ENCODE measurements around the gene CCDC40. TPM values are rescaled to one million over a fixed set of nuclear protein-coding genes. Genes with fewer than 3 reads are reported as not detected.
A peak's percentile ranks its signal among the peaks of the same experiment; 100 is the strongest.
"Not testable (repeated sequence)": the region's sequence is repeated elsewhere in the genome, so short reads cannot be mapped to it uniquely, and the experiment has no call there.

CCDC40 gene
- total RNA-seq, 1 donor from 2014 or later, result 4.5 TPM

- DNase-seq, result no peak
These were observed 48.3 kb downstream of the CCDC40 start for GRCh38 chr17:80084773-80085172.

- DNase-seq, result no peak
These were observed 49.6 kb downstream of the CCDC40 start for GRCh38 chr17:80086081-80086480.

DNA sequence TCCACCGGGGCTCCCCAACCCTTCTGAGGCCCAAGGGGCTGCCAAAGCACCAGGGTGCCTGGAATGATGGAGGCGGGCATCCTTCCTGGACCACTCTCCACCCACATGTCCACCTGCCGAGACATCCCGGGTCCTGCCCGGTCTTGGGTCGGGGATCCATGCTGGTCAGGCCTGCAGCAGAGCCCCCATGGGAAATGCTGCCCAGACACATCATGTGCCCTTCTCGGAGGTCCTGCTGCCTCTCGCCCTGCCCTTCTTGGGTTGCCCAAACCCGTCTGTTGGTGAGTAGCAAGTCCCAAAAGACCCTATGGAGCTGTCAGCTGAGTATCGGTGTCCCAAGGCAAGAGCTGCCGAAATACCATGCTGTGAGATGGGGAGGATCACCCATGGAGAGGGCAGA, 50.2 kb downstream of the CCDC40 start:
- DNase-seq, result no peak

DNA sequence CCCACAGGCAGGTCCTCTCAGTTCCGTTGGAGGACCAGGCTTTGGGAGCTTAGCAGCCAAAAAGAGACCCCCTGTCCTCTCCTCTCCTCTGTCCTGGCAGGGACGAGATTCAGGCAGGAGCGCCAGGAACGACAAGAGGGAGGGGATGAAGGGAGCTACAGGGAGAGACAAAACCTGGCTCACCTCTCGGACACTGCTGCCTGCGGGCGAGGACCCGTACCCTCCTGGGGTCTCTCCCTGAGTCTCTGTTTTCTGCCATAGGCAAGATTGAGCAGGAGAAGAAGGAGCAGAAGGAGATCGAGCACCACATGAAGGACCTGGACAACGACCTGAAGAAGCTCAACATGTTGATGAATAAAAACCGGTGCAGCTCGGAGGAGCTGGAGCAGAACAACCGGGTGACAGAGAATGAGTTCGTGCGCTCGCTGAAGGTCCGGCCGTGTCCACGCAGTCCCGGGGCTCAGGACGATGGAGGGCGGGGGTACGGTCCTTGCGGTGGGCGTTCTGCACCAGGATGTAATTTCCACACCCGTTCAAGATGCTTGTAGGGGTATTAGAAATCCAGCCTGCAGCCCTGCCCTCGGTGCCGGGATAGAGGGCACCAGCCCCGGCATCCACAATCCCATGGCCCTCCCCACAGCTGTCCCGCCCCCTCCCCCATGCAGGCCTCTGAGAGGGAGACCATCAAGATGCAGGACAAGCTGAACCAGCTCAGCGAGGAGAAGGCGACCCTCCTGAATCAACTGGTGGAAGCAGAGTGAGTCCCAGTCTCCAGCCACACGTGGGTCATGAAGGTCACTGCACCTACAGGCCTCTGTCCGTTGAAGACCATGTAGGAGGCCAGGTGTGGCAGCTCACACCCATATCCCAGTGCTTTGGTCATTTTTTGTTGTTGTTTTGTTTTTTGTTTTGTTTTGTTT, 51.2 kb downstream of the CCDC40 start:
- DNase-seq, result no peak

DNA sequence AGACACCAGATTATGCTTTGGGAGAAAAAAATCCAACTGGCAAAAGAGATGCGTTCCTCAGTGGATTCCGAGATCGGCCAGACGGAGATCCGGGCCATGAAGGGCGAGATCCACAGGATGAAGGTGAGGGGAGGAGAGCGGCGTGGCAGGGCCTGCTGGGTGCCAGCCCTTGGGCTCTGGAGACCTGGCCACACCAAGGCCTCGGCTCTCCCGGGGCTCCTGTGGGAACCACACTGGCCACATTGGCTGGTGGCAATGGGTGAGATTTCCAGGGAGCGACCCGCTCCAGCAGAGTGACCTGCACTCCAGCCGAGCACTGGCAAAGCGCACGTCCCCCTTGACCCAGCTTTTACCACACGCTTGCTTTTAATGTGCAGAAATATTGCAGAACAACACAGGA, 53.3 kb downstream of the CCDC40 start:
- DNase-seq, result no peak

- DNase-seq, result not testable (repeated sequence)
These were observed 53.7 kb downstream of the CCDC40 start for GRCh38 chr17:80090164-80090563.

GRCh38 chr17:80091376-80091775, 54.9 kb downstream of the CCDC40 start:
- no peak for DNase-seq

GRCh38 chr17:80092959-80093358, 56.5 kb downstream of the CCDC40 start:
- no peak for DNase-seq

- DNase-seq, result no peak
These were observed 58.8 kb downstream of the CCDC40 start for GRCh38 chr17:80095038-80095843.

GRCh38 chr17:80095844-80096475, 59.5 kb downstream of the CCDC40 start:
- DNase-seq, result no peak

GRCh38 chr17:80096561-80097021, 60.1 kb downstream of the CCDC40 start:
- DNase-seq, result peak; percentile 88

GRCh38 chr17:80097127-80097621, 60.7 kb downstream of the CCDC40 start:
- DNase-seq, result peak; percentile 18

DNA sequence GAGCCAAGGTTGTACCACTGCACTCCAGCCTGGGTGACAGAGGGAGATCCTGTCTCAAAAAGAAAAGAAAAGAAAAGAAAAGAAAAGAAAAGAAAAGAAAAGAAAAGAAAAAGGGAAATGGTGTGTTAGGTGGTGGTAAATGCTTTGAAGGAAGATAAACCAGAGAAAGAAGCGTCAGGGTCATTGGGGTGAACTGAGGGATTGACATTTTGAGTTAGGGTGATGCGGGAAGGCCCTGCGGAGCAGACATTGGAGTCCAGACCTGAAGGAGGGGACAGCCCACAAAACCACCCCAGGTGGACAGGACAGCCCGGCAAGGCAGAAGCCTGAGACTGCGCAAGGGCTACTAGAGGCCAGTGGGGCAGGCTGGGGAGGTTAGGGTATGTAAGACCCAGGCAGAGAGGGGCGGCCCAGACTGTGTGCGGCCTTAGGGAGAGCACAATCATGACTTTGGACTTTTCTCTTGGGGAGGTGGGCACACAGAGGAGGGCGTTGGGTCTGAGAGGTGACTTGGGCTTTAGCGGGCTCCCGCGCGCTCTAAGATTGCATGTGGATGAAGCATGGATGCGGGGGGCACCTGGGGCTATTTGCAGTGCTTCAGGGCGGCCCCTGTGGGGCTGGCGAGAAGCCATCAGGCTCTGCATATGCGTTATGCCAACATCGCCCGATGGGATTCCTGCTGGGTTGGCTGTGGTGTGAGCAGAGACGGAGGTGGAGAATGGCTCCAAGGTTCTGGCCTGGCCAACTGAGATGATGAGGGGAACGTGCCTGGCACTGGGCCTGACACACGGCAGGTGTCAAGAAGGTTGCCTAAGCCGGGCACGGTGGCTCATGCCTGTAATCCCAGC, 61.6 kb downstream of the CCDC40 start:
- DNase-seq, result no peak

GRCh38 chr17:80099291-80100034, 63.0 kb downstream of the CCDC40 start:
- no peak for DNase-seq

- no peak for DNase-seq
These were observed 63.5 kb downstream of the CCDC40 start for GRCh38 chr17:80100035-80100323.

DNA sequence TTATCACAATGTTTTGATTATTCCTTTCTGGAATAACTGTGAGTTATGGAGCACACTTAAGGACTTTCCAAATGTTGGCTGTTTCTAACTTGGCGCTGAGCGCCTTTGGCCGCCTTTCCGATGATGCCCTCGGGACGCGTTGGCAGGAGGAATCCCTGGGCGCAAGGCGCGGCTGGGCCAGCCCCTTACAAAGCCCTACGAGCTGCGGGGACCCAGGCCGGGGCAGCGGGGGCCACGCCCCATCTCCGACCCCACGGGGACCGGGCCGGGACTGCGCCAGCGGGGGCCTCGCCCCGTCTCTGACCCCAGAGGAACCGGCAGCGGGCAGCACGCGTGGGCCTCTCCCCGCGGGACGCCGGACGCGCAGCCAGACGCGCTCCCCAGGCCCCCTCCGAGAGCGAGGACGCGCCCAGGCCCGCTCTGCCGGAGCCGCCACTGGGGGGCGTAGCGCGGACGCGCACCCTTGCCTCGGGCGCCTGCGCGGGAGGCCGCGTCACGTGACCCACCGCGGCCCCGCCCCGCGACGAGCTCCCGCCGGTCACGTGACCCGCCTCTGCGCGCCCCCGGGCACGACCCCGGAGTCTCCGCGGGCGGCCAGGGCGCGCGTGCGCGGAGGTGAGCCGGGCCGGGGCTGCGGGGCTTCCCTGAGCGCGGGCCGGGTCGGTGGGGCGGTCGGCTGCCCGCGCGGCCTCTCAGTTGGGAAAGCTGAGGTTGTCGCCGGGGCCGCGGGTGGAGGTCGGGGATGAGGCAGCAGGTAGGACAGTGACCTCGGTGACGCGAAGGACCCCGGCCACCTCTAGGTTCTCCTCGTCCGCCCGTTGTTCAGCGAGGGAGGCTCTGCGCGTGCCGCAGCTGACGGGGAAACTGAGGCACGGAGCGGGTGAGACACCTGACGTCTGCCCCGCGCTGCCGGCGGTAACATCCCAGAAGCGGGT, 64.8 kb downstream of the CCDC40 start, which contains the start of gene GAA:
TSS of gene GAA (plus strand) at position 571 of the 935 bp plus-strand sequence. CDS start 3,006 bp downstream, outside the sequence.
- peak; percentile 93 for DNase-seq

GRCh38 chr17:80101946-80102663, 65.7 kb downstream of the CCDC40 start:
- DNase-seq, result peak; percentile 34

GRCh38 chr17:80102664-80103448, 66.4 kb downstream of the CCDC40 start:
- DNase-seq, result no peak

All from tongue (tissue), 2 donors.